ENCODE measurements around the gene CCDC85C. TPM values are rescaled to one million over a fixed set of nuclear protein-coding genes. Genes with fewer than 3 reads are reported as not detected.
A peak's percentile ranks its signal among the peaks of the same experiment; 100 is the strongest.

Gene CCDC85C
- total and polyA plus RNA-seq, 2 of the 4 experiments (the other 2 are of a cell fraction): 16.0 to 19.0 TPM

DNA sequence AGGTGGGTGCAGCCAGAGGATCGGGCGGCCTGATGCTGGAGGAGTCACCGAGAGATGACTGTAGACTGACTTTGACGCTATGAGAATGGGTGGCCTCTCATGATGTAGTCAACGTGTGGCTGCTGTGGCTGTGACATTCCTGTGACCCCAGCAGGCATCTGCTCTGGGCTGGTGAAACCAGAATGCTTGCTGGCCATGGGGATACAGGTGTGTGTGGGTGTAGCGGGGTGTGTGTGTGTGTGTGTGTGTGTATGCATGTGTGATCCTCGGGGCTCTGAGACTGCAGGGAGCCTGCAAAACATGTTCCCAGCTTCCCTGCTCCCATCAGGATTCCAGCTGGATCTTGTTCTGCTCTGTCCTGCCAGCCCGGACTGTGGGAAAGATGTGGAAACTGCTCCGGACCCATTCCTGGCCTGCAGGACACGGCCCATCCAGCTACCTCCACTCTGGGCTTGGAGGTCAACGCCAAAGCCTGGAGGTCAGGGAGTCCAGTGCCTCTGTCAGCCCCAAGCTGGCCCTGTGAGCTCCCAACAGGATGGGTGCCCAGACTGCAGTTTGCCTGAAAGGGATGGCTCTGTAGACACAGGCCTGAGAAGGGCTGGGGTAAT is 22.1 kb upstream of the CCDC85C start:
- Histone ChIP-seq H2AFZ (replicated peaks; ENCODE audit: low read length, poor library complexity) (peak overlapping the region; percentile 47), H2BK15ac (ENCODE audit: low read depth, low read length) (no peak overlapping the region), H3K56ac (ENCODE audit: extremely low read depth, insufficient read depth, low read length) (no peak overlapping the region), H2BK120ac (ENCODE audit: low read depth, low read length) (no peak overlapping the region), H3K4ac (ENCODE audit: low read depth, low read length) (no peak overlapping the region), H2AK9ac (replicated peaks; ENCODE audit: low read depth, low read length, poor library complexity) (peak overlapping the region; percentile 30), H3K79me1 (ENCODE audit: low read depth in 1 of 2, low read length in 2 of 2) (peaks cover 0 to 2% of the 10 kb centered on the region in 2 experiments; a peak in 1 of 4 replicates), H3K23ac (ENCODE audit: low read depth, low read length) (no peak overlapping the region), H4K20me1 (ENCODE audit: insufficient read depth, low read length) (no peaks in the 10 kb centered on the region), H3K14ac (replicated peaks; ENCODE audit: low read depth, low read length) (no peak overlapping the region), H3K4me1 (ENCODE audit: control insufficient read depth, insufficient read depth, low read length) (peaks cover 19% of the 10 kb centered on the region), H4K8ac (ENCODE audit: low read depth in 2 of 2, low read length in 2 of 2) (no peak overlapping the region), H3K27me3 (ENCODE audit: control insufficient read depth, insufficient read depth, low read length) (no peaks in the 10 kb centered on the region), H3K9me1 (ENCODE audit: insufficient read depth, low read length) (peaks cover 19% of the 10 kb centered on the region), H3K9me3 (ENCODE audit: control insufficient read depth, insufficient read depth, low read length) (no peaks in the 10 kb centered on the region), H2AK5ac (ENCODE audit: low read depth, low read length) (peak overlapping the region; percentile 5; the same call in 1 of the 2 replicates), H3K9ac (ENCODE audit: low read depth, low read length) (no peak overlapping the region), H2BK5ac (ENCODE audit: low read depth, low read length, poor library complexity, severe bottlenecking) (no peak overlapping the region), H3K36me3 (ENCODE audit: control insufficient read depth, insufficient read depth, low read length) (no peaks in the 10 kb centered on the region), H3K4me2 (ENCODE audit: low read depth, low read length) (no peak overlapping the region), H3K4me3 (ENCODE audit: insufficient read depth, low read depth, low read length) (no peak overlapping the region), H3K18ac (ENCODE audit: low read depth, low read length) (no peak overlapping the region), H2BK20ac (ENCODE audit: low read depth, low read length) (no peak overlapping the region), H3K27ac (ENCODE audit: insufficient read depth, low read length) (no peak overlapping the region), H4K91ac (ENCODE audit: insufficient read depth, low read depth, low read length) (no peak overlapping the region; the same call in 1 of the 2 replicates), H4K5ac (ENCODE audit: low read depth, low read length) (no peak overlapping the region)
- TF ChIP-seq MAZ (IDR thresholded peaks at IDR 0.05; ENCODE audit: borderline replicate concordance, low read depth, low read length): no peak
- no peak for TF ChIP-seq CHD1 (IDR thresholded peaks at IDR 0.05; ENCODE audit: low read depth, low read length)
- TF ChIP-seq RCOR1 (IDR thresholded peaks at IDR 0.05; ENCODE audit: insufficient replicate concordance, low read length): no peak
- BruUV-seq (replicated peaks): no TSS peak
- ChIA-PET CTCF (no interaction called here), POLR2A (ENCODE audit: unreplicated experiment) (interaction anchor here (0.6 kb wide), 1 partner anchor 87 kb away, joined by 5 read pairs; no protein-coding TSS in a partner anchor)
- no peak for ATAC-seq (ENCODE audit: low read depth)
- WGBS, 2 experiments (ENCODE audit: extremely low coverage in 2 of 2, insufficient read length in 1 of 2): 100% methylated on average over 1 of the region's 11 CpGs; no CpG with 5 or more reads in 1 of the 2 experiments
- dilution Hi-C loops (cut with HindIII; ENCODE audit: low sequenced_read_pairs, unreplicated experiment) (no loop called here), intact Hi-C loops (cut with micrococcal nuclease) (loop anchor here (5.0 kb wide), 1 partner anchor 234 kb away; no protein-coding TSS in a partner anchor), in situ Hi-C loops (cut with MboI; ENCODE audit: low sequenced_read_pairs) (no loop called here)
- DNase-seq: peak; percentile 23
